ENCODE measurements around the gene KBTBD4. TPM values are rescaled to one million over a fixed set of nuclear protein-coding genes. Genes with fewer than 3 reads are reported as not detected.

The KBTBD4 gene
- total RNA-seq, 1 donor from 2014 or later: 12.9 TPM

DNA sequence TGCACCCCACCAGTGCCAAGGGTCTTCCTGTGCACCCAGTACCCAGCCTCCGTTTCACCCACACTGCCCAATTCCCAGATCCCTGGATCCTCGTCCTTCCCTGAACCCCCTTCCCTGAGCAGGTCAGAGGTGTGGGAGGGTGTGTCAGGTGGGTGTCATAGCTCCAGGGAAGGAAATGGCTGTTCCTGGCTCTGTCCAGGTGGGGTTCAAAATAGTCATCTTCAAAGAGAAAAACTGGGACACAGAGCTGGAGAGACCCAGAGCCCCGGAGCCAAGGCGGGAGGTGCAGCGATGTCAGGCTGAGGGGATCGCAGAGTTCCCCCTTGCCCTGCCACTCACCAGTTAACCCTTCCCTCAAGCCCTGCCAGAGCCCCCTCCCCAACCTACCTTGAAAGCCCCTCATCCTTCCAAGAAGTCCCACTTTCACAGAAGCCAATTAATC, 14.7 kb upstream of the KBTBD4 start:
- DNase-seq: no peak

DNA sequence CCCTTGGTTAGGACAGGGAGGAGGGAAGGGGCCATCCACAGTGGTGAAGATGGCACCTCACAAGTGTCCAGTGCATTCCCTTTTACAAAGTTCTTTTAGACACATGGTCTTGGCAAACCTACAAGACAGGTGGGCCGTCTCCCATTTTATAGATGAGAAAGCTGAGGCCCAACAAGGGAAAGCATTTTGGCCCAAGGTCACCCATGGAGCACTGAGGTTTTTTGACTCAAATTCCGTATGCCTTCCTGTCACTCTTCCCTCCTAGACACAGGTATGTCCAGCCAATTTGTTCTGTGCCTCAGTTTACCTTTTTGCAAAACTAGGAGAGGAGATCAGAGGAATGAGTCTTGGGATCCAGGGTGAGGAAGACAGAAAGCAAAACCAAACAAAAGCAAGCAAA, 14.2 kb upstream of the KBTBD4 start:
- DNase-seq (no peak), ATAC-seq (ENCODE audit: poor library complexity) (no peak)
- intact Hi-C loops (cut with DNase I): no loop called here

More for the DNA sequence above, 14.7 kb upstream of the KBTBD4 start:
- ATAC-seq (ENCODE audit: poor library complexity): no peak
- intact Hi-C loops (cut with DNase I): no loop called here

- no peak for ATAC-seq (ENCODE audit: poor library complexity)
- no peak for DNase-seq
- intact Hi-C loops (cut with DNase I): no loop called here
These were observed 13.5 kb upstream of the KBTBD4 start for GRCh38 chr11:47592251-47592650.

- intact Hi-C loops (cut with DNase I): no loop called here
- no peak for ATAC-seq (ENCODE audit: poor library complexity)
These were observed 13.0 kb upstream of the KBTBD4 start for GRCh38 chr11:47591764-47592163.

GRCh38 chr11:47589977-47590861, 11.4 kb upstream of the KBTBD4 start:
- ATAC-seq (ENCODE audit: poor library complexity) (no peak), DNase-seq (no peak)
- intact Hi-C loops (cut with DNase I): no loop called here

More at GRCh38 chr11:47591764-47592163, 13.0 kb upstream of the KBTBD4 start:
- DNase-seq: no peak

DNA sequence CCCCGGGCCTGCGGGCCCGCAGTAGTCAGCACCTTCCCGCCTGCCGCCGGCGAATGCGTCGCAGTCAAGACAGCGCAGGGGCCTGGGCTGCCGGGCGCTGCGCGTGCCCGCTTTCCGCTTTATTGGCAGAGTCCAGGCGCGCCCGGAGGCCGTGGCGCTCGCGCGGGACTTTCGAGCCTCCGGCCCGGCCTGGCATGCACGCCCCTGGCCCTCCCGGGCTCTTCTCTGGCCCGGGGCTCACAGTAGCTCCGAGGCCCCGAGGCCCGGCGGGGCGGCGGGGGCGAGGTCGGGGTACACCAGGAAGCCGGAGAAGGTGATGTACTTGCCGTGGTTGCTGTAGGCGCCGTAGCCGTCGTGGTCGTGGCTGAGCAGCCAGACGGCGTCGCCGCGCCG, 10.8 kb upstream of the KBTBD4 start:
- intact Hi-C loops (cut with DNase I): no loop called here
- DNase-seq: no peak
- no peak for ATAC-seq (ENCODE audit: poor library complexity)

- no peak for ATAC-seq (ENCODE audit: poor library complexity)
- intact Hi-C loops (cut with DNase I): no loop called here
- DNase-seq: no peak
These were observed 10.3 kb upstream of the KBTBD4 start for GRCh38 chr11:47589118-47589517.

DNA sequence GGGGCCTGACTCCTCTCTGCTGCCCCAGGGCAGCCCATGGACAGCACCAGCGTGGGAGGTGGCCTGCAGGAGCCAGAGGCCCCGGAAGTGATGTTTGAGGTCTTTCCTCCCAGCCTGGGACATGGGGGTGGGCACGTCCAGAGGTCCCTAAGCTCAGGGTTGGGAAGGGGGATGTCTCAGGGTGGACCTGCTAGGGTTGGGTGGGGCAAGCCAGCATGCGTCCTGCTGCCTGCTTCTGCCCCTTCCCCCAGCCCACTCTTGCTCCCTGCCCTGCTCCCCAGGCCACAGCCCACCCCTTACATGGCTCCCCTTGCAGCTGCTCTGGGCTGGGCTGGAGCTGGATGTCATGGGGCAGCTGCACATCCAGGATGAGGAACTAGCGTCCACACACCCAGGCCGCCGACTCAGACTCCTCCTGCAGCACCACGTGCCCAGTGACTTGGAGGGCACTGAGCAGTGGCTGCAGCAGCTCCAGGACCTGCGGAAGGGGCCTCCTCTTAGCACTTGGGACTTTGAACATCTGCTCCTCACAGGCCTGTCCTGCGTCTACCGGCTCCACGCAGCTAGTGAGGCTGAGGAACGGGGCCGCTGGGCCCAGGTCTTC, 9.1 kb upstream of the KBTBD4 start:
- peak; percentile 56 for ATAC-seq (ENCODE audit: poor library complexity)
- peak; percentile 78 for DNase-seq
- intact Hi-C loops (cut with DNase I): no loop called here

DNA sequence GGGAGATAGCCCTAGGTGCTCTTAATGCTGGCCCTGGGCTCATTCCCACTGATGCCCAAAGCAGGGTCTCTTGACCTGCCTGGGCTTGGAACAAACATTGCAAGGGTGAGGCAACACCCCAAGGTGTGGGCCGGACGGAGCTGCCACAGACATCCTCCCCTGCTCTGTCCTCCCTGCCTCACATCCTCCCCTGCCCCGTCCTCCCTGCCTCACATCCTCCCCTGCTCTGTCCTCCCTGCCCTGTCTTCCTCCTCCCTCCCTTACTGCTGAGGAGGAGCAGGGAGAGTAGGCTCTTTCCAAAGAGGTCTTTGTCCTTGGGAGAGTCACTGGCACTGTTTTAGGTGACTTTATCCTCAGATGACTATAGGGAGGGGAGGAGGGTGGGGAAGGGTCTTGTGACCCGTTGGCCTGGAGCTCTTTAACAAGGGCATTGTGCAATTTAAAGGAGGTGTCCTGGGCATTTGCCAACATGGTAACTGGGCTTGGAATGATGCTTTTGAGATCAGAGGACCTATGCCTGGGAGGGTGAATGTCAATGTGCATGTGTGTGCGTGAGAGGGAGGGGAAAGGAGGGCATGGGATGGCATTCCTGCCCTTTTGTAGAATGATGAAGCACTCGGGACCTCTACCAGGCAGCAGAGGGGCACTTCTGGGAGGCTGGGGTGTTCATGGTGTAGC, 8.4 kb upstream of the KBTBD4 start:
- intact Hi-C loops (cut with DNase I): no loop called here
- DNase-seq (no peak), ATAC-seq (ENCODE audit: poor library complexity) (no peak)

GRCh38 chr11:47586098-47586855, 7.5 kb upstream of the KBTBD4 start, which contains the start of gene FAM180B:
Gene FAM180B, plus strand, starts transcription at chr11:47586678. Its CDS starts 91 bp downstream, at chr11:47586769.
- DNase-seq (peak; percentile 50), ATAC-seq (ENCODE audit: poor library complexity) (peak; percentile 38)

DNA sequence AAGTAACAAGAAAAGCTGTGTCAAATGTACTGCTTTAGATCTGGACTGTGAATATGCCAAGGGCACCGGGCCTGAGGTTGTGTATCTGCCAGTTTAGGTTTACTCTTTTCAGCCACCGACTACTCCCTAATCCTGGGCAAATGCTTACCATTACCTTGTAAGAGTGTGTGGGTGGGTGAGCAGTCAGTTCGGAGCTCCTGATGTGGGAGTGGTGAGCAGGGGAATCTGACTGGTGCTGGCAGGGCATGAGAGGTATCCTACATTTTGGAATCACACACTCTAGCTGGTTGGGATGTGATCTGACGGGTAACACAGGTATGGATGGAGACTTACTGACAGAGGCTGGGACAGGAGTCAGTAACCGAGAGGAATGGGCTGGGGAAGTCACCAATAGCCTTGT, 5.1 kb upstream of the KBTBD4 start:
- intact Hi-C loops (cut with DNase I): no loop called here
- DNase-seq (no peak), ATAC-seq (ENCODE audit: poor library complexity) (no peak)

More at GRCh38 chr11:47586098-47586855, 7.5 kb upstream of the KBTBD4 start, which contains the start of gene FAM180B:
- intact Hi-C loops (cut with DNase I): no loop called here

- intact Hi-C loops (cut with DNase I): no loop called here
- no peak for DNase-seq
- no peak for ATAC-seq (ENCODE audit: poor library complexity)
These were observed 1.2 kb downstream of the KBTBD4 start for GRCh38 chr11:47577460-47578041.

- peak; percentile 54 for DNase-seq
- intact Hi-C loops (cut with DNase I): no loop called here
- peak; percentile 91 for ATAC-seq (ENCODE audit: poor library complexity)
These were observed 5.4 kb downstream of the KBTBD4 start for GRCh38 chr11:47573321-47573720.

DNA sequence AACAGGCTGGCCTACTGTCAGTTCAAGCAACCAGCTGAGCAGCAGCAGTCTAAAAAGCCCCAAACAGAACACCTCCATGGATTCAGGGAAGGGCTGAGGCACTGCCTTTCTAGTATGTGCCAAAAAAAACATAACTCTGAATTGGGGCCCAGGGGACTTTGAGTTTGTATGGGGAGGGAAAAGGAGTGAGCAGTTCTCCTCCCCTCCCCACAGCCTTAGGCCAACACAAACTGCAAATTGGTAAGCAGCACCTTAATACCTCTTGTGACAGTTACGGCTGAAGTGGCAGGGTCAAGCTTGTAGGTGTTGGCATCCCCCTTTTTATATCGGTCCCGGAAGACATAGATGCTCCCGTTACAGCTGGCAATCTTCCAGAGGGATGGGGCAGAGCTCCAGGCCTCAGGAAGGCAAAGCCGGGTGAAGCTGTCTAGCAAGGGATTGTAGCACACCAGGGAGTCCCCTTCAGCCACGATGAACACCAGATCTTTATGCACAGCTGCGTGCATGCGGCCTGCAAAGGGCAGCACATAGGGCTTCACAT, 6.0 kb downstream of the KBTBD4 start:
- intact Hi-C loops (cut with DNase I): no loop called here
- ATAC-seq (ENCODE audit: poor library complexity) (peak; percentile 28), DNase-seq (no peak)

- DNase-seq: no peak
- no peak for ATAC-seq (ENCODE audit: poor library complexity)
- intact Hi-C loops (cut with DNase I): no loop called here
These were observed 6.9 kb downstream of the KBTBD4 start for GRCh38 chr11:47571895-47572294.

- intact Hi-C loops (cut with DNase I): no loop called here
- DNase-seq: no peak
- ATAC-seq (ENCODE audit: poor library complexity): no peak
These were observed 7.4 kb downstream of the KBTBD4 start for GRCh38 chr11:47571357-47571729.

GRCh38 chr11:47570651-47571356, 8.0 kb downstream of the KBTBD4 start:
- ATAC-seq (ENCODE audit: poor library complexity) (no peak), DNase-seq (no peak)
- intact Hi-C loops (cut with DNase I): no loop called here

GRCh38 chr11:47569646-47570045, 9.1 kb downstream of the KBTBD4 start:
- ATAC-seq (ENCODE audit: poor library complexity) (no peak), DNase-seq (no peak)
- intact Hi-C loops (cut with DNase I): no loop called here

Measured in Right ventricle myocardium superior (tissue), 1 donor.